ENCODE data around the gene SLC22A4. TPM values are rescaled to one million over a fixed set of nuclear protein-coding genes. Genes with fewer than 3 reads are reported as not detected.

Gene SLC22A4
- total RNA-seq, 4 donors from 2014 or later, result 25.5 to 56.6 (median 37.3) TPM; not detected in 1

DNA sequence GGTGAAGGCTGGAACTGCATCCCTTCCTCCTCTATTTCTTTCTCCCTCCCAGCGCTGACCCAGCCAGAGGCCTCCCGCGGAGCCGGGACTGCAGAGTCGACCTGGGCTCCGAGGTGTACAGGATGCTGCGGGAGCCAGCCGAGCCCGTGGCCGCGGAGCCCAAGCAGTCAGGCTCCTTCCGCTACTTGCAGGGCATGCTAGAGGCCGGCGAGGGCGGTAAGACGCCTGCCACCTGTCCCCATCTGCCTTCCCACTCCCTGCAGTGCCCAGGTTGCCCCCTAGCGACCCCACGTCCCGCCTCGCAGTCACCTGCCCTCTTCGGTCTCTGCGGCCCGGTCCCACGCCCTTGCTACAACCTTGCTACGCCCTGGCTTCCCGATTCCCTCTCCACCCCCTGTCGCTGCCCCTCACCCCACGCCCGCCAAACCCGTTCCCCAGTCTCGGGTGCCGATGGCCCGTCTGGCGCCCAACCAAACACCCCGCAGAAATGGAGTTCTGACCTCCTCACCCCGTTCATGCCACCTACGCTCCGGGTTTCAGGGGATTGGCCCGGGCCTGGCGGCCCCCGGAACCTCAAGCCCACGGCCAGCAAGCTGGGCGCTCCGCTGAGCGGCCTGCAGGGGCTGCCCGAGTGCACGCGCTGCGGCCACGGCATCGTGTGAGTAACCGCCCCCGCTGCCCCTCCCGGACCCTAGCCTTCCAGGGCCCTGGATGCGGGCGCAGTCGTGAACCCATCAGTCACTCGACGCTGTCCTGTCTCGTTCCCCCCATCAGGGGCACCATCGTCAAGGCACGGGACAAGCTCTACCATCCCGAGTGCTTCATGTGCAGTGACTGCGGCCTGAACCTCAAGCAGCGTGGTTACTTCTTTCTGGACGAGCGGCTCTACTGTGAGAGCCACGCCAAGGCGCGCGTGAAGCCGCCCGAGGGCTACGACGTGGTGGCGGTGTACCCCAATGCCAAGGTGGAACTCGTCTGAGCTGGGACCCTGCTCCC lies 22.6 kb upstream of the SLC22A4 start:
- DNase-seq, result peak in 2 of 3 donors; percentile 16 to 53
- Histone ChIP-seq H3K27me3 (no peaks in the 10 kb centered on the region), H3K4me1 (peaks cover 0 to 22% (median 2%) of the 10 kb centered on the region in 4 donors), H3K36me3 (peaks cover 0 to 6% (median 0%) of the 10 kb centered on the region in 3 donors), H3K4me3 (no peak overlapping the region), H3K9me3 (no peaks in the 10 kb centered on the region), H3K27ac (no peak overlapping the region)
- TF ChIP-seq, protein P1, sequence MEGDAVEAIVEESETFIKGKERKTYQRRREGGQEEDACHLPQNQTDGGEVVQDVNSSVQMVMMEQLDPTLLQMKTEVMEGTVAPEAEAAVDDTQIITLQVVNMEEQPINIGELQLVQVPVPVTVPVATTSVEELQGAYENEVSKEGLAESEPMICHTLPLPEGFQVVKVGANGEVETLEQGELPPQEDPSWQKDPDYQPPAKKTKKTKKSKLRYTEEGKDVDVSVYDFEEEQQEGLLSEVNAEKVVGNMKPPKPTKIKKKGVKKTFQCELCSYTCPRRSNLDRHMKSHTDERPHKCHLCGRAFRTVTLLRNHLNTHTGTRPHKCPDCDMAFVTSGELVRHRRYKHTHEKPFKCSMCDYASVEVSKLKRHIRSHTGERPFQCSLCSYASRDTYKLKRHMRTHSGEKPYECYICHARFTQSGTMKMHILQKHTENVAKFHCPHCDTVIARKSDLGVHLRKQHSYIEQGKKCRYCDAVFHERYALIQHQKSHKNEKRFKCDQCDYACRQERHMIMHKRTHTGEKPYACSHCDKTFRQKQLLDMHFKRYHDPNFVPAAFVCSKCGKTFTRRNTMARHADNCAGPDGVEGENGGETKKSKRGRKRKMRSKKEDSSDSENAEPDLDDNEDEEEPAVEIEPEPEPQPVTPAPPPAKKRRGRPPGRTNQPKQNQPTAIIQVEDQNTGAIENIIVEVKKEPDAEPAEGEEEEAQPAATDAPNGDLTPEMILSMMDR (IDR thresholded peaks at IDR 0.05), result no peak
- no peak for TF ChIP-seq POLR2A (IDR thresholded peaks at IDR 0.05)

DNA sequence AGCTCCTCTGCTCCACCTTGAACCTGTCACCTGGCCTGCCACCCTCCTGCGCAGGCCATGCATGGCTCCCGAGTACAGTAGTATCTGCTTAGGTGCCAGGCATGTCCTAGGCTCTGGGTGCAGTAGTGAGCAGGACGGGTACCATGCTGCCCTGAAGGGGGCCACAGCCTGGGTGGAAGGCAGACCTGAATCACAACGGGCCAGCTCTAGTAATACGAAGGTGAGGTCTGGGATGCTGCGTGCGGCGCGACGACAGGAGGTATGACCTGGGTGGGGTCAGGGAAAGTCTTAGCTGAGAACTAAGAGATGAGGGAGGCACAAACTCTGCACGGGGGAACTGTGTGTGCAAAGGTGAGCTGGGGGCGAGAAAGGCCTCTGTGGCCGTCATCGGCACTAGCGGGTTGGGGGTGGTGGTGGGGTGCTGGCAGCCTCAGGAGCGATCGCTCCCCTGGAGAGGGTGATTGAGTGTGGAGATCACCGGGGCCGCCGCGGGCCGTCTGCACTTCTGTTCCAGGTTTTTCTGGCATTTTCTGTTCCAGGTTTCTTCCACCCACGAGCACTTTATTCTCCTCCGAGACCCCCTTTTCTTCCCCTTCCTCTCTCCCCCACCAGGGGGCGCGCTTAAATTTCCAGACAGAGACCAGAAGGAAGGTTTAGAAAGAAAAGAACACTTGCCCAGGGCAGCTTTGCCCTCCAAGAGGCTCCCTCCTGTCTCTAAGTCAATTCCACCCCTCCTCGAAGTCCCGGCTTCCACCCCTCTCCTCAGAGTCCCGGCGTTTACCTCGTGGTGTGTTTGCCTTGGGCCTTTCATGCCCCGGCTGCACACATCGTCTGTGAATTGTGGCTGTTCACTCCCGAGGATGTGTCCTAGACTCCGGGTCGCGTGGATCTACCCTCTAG lies 21.6 kb upstream of the SLC22A4 start:
- H3K27me3 ChIP-seq, result no peaks in the 10 kb centered on the region
- H3K27ac ChIP-seq, result peak overlapping the region in 2 of 4 donors; percentile 60 to 81
- DNase-seq, result peak; percentile 50 to 82 (median 76)
- TF ChIP-seq, protein P1 (IDR thresholded peaks at IDR 0.05), result peak; percentile 30 to 92 (median 76)
- TF ChIP-seq POLR2A (IDR thresholded peaks at IDR 0.05), result no peak
- peaks cover 0 to 6% (median 0%) of the 10 kb centered on the region in 3 donors for H3K36me3 ChIP-seq
- peak overlapping the region in 2 of 4 donors; percentile 8 to 35 for H3K4me3 ChIP-seq
- no peaks in the 10 kb centered on the region for H3K9me3 ChIP-seq
- H3K4me1 ChIP-seq, result peaks cover 0 to 21% (median 3%) of the 10 kb centered on the region in 4 donors

- no peak for TF ChIP-seq POLR2A (IDR thresholded peaks at IDR 0.05)
- TF ChIP-seq, protein P1 (IDR thresholded peaks at IDR 0.05), result no peak
- Histone ChIP-seq H3K9me3 (no peaks in the 10 kb centered on the region), H3K36me3 (peaks cover 0 to 6% (median 0%) of the 10 kb centered on the region in 3 donors), H3K4me3 (peak overlapping the region in 1 of 4 donors; percentile 12), H3K27me3 (no peaks in the 10 kb centered on the region), H3K4me1 (peaks cover 0 to 25% (median 5%) of the 10 kb centered on the region in 4 donors), H3K27ac (peak overlapping the region in 3 of 4 donors; percentile 42 to 81 (median 60))
- no peak for DNase-seq
These were observed 20.6 kb upstream of the SLC22A4 start for GRCh38 chr5:132273631-132274030.

DNA sequence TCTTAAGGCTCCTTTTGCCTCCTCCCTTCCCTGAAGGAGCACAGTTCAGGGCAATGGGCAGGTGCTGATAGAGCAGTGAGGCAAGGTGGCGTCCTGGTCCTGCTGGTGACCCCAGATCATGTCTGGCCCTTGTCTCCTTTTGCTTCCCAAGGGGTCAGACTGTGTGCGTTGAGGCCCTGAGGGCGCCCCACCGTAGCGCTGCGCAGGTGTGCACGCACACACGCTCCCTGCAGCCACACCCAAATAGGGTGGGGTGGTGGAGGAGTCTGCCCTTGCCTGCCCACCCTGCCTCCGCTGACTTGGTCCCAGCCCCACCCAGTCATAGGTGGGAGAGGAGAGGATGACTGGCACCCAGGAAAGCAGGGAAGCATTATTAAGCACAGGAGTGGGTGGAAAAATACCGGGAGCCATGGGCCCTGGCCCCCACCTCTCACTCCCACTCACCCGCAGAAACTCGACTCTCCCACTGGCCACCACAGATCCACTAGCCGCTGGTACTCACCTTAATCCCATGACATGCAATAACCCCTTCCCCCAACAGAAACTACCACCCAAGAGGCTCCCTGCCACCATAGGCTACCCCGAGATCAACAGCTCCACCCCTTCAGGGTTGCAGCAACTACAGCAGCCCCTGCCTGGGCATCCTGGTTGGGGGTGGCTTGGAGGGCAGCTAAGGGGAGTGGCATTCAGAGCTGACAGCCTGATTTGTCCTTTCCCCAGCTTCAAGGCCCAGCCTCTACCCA lies 20.0 kb upstream of the SLC22A4 start:
- H3K27me3 ChIP-seq, result no peaks in the 10 kb centered on the region
- TF ChIP-seq, protein P1 (IDR thresholded peaks at IDR 0.05), result peak in 2 of 6 experiments; percentile 4 to 11
- TF ChIP-seq POLR2A (IDR thresholded peaks at IDR 0.05), result no peak
- H3K36me3 ChIP-seq, result peaks cover 0 to 6% (median 0%) of the 10 kb centered on the region in 3 donors
- peaks cover 0 to 30% (median 5%) of the 10 kb centered on the region in 4 donors for H3K4me1 ChIP-seq
- H3K9me3 ChIP-seq, result no peaks in the 10 kb centered on the region
- DNase-seq, result peak in 2 of 3 donors; percentile 73 to 79
- peak overlapping the region in 3 of 4 donors; percentile 42 to 81 (median 60) for H3K27ac ChIP-seq
- H3K4me3 ChIP-seq, result peak overlapping the region in 1 of 4 donors; percentile 12
